Peyer's patch (tissue), 4 donors: ENCODE data around the gene DEFB132.

Experiments used
- CTCF ChIP-seq, 6 experiments: fragments of 450-650 bp in 4 of 6; fragments of 200-600 bp in 2 of 6; sonication (generic) in 1 of 6; IDR thresholded peaks; one replicate each; pipeline ENCODE4 v1.5.1; 2017 to 2019; ENCODE audit warnings: antibody characterized with exemption in 6 of 6, mild to moderate bottlenecking in 3 of 6, moderate library complexity in 1 of 6
- POLR2A ChIP-seq, 2 donors: fragments of 450-650 bp; IDR thresholded peaks; one replicate each; pipeline ENCODE4 v1.5.1; 2017; ENCODE audit warnings: antibody characterized with exemption in 2 of 2, mild to moderate bottlenecking in 2 of 2, moderate library complexity in 2 of 2

- no peak for TF ChIP-seq CTCF (IDR thresholded peaks at IDR 0.05)
- no peak for TF ChIP-seq POLR2A (IDR thresholded peaks at IDR 0.05)
These were observed 26.6 kb downstream of the DEFB132 start for GRCh38 chr20:284172-284571.
